GM12878 (cell line): ENCODE measurements around the gene MAOA. TPM values are rescaled to one million over a fixed set of nuclear protein-coding genes. Genes with fewer than 3 reads are reported as not detected.

ENCODE experiments used
- ATAC-seq: fragments of 200-7000 bp; cut with Tn5 transposase; 3 replicates; pipeline ENCODE4 v1.9.1; 2020; ENCODE audit warnings: mild to moderate bottlenecking, moderate library complexity
- BruUV-seq: library from RNA; stranded (reverse); fragments of 400-500 nt; replicated peaks from 2 replicates; lab custom pipeline; 2021; lab: Mats Ljungman, UMichigan
- CTCF ChIA-PET: fragments of 300-600 bp; sonication (Branson Sonifier 250); formaldehyde crosslinking; extraction: SDS; loops from one replicate; lab custom pipeline; 2021; ENCODE audit warnings: inconsistent platforms; lab: Yijun Ruan, JAX
- POLR2A ChIA-PET: fragments of 350-600 bp; formaldehyde crosslinking; extraction: SDS; loops from one replicate; lab custom pipeline; 2021; ENCODE audit warnings: inconsistent platforms; lab: Charles Lee
- RAD21 ChIA-PET: fragments of 300-600 bp; sonication (Branson Sonifier 250); formaldehyde crosslinking; loops from one replicate; lab custom pipeline; 2023; ENCODE audit warnings: antibody characterized with exemption; ENCODE audit not compliant: unreplicated experiment; lab: Charles Lee
- SMC1A ChIA-PET: fragments of 300-600 bp; sonication (Branson Sonifier 250); formaldehyde crosslinking; loops from one replicate; lab custom pipeline; 2023; ENCODE audit not compliant: unreplicated experiment, uncharacterized antibody; lab: Charles Lee
- DNase-seq: peaks from one replicate; pipeline ENCODE4 v3.0.0-alpha.2; 2011; ENCODE audit warnings: low read depth, low spot score
- FAIRE-seq: peaks from 3 replicates; lab custom pipeline; 2011; peaks lifted over from hg19 to GRCh38; lab: Jason Lieb, UNC
- H2AFZ ChIP-seq: 2 replicates; pipeline ENCODE4 v1.6.0; 2011; ENCODE audit warnings: low read depth, low read length, control low read depth; ENCODE audit not compliant: control insufficient read depth
- H3K27ac ChIP-seq: 2 replicates; pipeline ENCODE4 v1.5.1; 2011; ENCODE audit warnings: control low read depth; ENCODE audit not compliant: control insufficient read depth, insufficient read depth
- H3K27me3 ChIP-seq, 2 experiments: replicated peaks in 1 of 2; 2 replicates each; pipeline versions ENCODE4 v1.6.0 to v1.6.1; 2011; ENCODE audit warnings: low read length in 1 of 2; ENCODE audit not compliant: control insufficient read depth in 2 of 2, insufficient read depth in 2 of 2
- H3K36me3 ChIP-seq, 2 experiments: 2 replicates each; pipeline ENCODE4 v1.5.1; 2011; ENCODE audit warnings: low read length in 1 of 2; ENCODE audit not compliant: control insufficient read depth in 2 of 2, insufficient read depth in 2 of 2
- H3K4me1 ChIP-seq: 2 replicates; pipeline ENCODE4 v1.6.1; 2011; ENCODE audit warnings: mild to moderate bottlenecking, low read length, moderate library complexity, mixed read lengths; ENCODE audit not compliant: control insufficient read depth, insufficient read depth
- H3K4me2 ChIP-seq: 2 replicates; pipeline ENCODE4 v1.6.0; 2011; ENCODE audit warnings: control low read depth; ENCODE audit not compliant: control insufficient read depth, insufficient read depth
- H3K4me3 ChIP-seq: fragments of 200-600 bp; sonication (generic); 2 replicates; pipeline ENCODE4 v1.5.1; 2016
- H3K79me2 ChIP-seq: 2 replicates; pipeline ENCODE4 v1.6.0; 2011; ENCODE audit warnings: low read length; ENCODE audit not compliant: control insufficient read depth, insufficient read depth
- H3K9ac ChIP-seq: 2 replicates; pipeline ENCODE4 v1.8.0; 2011; ENCODE audit warnings: low read length, control low read depth, mixed read lengths; ENCODE audit not compliant: control insufficient read depth, insufficient read depth
- H3K9me3 ChIP-seq: replicated peaks from 3 replicates; pipeline ENCODE4 v1.5.1; 2011; ENCODE audit warnings: mild to moderate bottlenecking, low read length; ENCODE audit not compliant: control insufficient read depth, insufficient read depth
- H4K20me1 ChIP-seq: 2 replicates; pipeline ENCODE4 v1.6.0; 2011; ENCODE audit not compliant: control insufficient read depth, insufficient read depth
- BHLHE40 ChIP-seq, 2 experiments: fragments of 450-650 bp in 1 of 2; IDR thresholded peaks; 2 replicates each; pipeline ENCODE4 v1.6.1; 2011 to 2017; ENCODE audit warnings: low read depth in 2 of 2, borderline replicate concordance in 1 of 2, improper control_type of control experiment in 1 of 2, low read length in 1 of 2, mild to moderate bottlenecking in 1 of 2
- CBX5 ChIP-seq: sonication (generic); IDR thresholded peaks from 2 replicates; pipeline ENCODE4 v1.6.1; 2016; ENCODE audit warnings: low read depth, moderate library complexity, mild to moderate bottlenecking, inconsistent platforms
- FOS ChIP-seq: IDR thresholded peaks from 3 replicates; pipeline ENCODE4 v1.6.1; 2011; ENCODE audit warnings: borderline replicate concordance; ENCODE audit not compliant: insufficient read length; ENCODE audit errors: extremely low read depth
- FOXK2 ChIP-seq: fragments of 450-650 bp; IDR thresholded peaks from 2 replicates; pipeline ENCODE4 v1.6.1; 2017; ENCODE audit warnings: mild to moderate bottlenecking, moderate library complexity
- HDAC6 ChIP-seq: fragments of 200-600 bp; sonication (generic); IDR thresholded peaks from one replicate; pipeline ENCODE4 v1.8.0; 2017; ENCODE audit warnings: antibody characterized with exemption; ENCODE audit not compliant: unreplicated experiment
- JUNB ChIP-seq: IDR thresholded peaks from 2 replicates; pipeline ENCODE4 v1.6.1; 2016; ENCODE audit warnings: antibody characterized with exemption, mild to moderate bottlenecking
- POLR2AphosphoS5 ChIP-seq: IDR thresholded peaks from 2 replicates; pipeline ENCODE4 v1.6.1; 2011; ENCODE audit warnings: mild to moderate bottlenecking, low read length, inconsistent platforms
- POU2F2 ChIP-seq: IDR thresholded peaks from 3 replicates; pipeline ENCODE4 v1.6.1; 2011; ENCODE audit warnings: low read depth, mild to moderate bottlenecking, low read length, borderline replicate concordance
- RAD21 ChIP-seq: IDR thresholded peaks from 2 replicates; pipeline ENCODE4 v1.6.1; 2011; ENCODE audit warnings: mild to moderate bottlenecking, low read depth, low read length, moderate library complexity; ENCODE audit not compliant: insufficient read depth
- SIX5 ChIP-seq: IDR thresholded peaks from 2 replicates; pipeline ENCODE4 v1.6.1; 2011; ENCODE audit warnings: mild to moderate bottlenecking, low read depth, low read length, moderate library complexity; ENCODE audit not compliant: severe bottlenecking
- SRF ChIP-seq, 2 experiments: IDR thresholded peaks; 2 replicates each; pipeline ENCODE4 v1.6.1; 2011; ENCODE audit warnings: low read depth in 2 of 2, low read length in 2 of 2, mild to moderate bottlenecking in 1 of 2, moderate library complexity in 1 of 2
- TCF12 ChIP-seq: IDR thresholded peaks from 2 replicates; pipeline ENCODE4 v1.6.1; 2011; ENCODE audit warnings: low read depth, mild to moderate bottlenecking, low read length
- ZNF217 ChIP-seq: fragments of 450-650 bp; IDR thresholded peaks from 2 replicates; pipeline ENCODE4 v1.6.1; 2017; ENCODE audit warnings: antibody characterized with exemption, mild to moderate bottlenecking
- ZNF384 ChIP-seq: IDR thresholded peaks from 2 replicates; pipeline ENCODE4 v1.6.1; 2012; ENCODE audit warnings: low read depth, mild to moderate bottlenecking, low read length, improper control_type of control experiment, borderline replicate concordance
- WGBS: methylation state at CpG from one replicate; pipeline ENCODE4 v1.1.6; 2016; ENCODE audit warnings: low lambda C conversion rate; ENCODE audit not compliant: insufficient replicate concordance, insufficient coverage; ENCODE audit errors: missing lambda C conversion rate; 5-methylcytosine and 5-hydroxymethylcytosine counted together
- in situ Hi-C: fragments of 300-500 bp; cut with MboI; formaldehyde crosslinking; loops from 9 replicates; pipeline ENCODE4 v1.14.3; 2018; ENCODE audit warnings: mixed read lengths
- intact Hi-C: fragments of 100-400 bp; cut with micrococcal nuclease; formaldehyde crosslinking; loops from one replicate; pipeline ENCODE4 v1.14.2; 2022; ENCODE audit not compliant: unreplicated experiment
- polyA plus RNA-seq, 11 experiments: library from polyadenylated mRNA; depleted of rRNA in 4 of 11; unstranded in 6 of 11; stranded (reverse) in 5 of 11; fragments of >200 nt; fragmentation: Nextera tagmentation in 4 of 11; fragmentation: Illumina TruSeq in 1 of 11; extraction: Ambion mirVana in 4 of 11; extraction: Trizol in 1 of 11; gene quantifications; 1 replicate in 1 of 11; 2 replicates in 10 of 11; pipeline versions ENCODE4 v1.2.1 to v1.2.3, GENCODE V29; 2011 to 2016; ENCODE audit warnings: inconsistent platforms in 2 of 11, missing spikeins in 2 of 11, low read depth in 1 of 11
- total RNA-seq, 4 experiments: library from RNA; depleted of rRNA in 3 of 4; stranded (reverse); fragments of >200 nt in 3 of 4; fragmentation: Illumina TruSeq in 1 of 4; extraction: Trizol in 1 of 4; gene quantifications; 2 replicates each; pipeline versions ENCODE4 v1.2.1 to v1.2.3, GENCODE V29; 2013 to 2021
- TF ChIP-seq, protein P1 (sequence below): IDR thresholded peaks from 2 replicates; pipeline ENCODE4 v1.6.1; 2011; ENCODE audit warnings: low read depth, low read length, improper control_type of control experiment, borderline replicate concordance
- TF ChIP-seq, protein P2 (sequence below): IDR thresholded peaks from 2 replicates; pipeline ENCODE4 v1.6.1; 2012; ENCODE audit warnings: low read depth, low read length, improper control_type of control experiment
- TF ChIP-seq, protein P3 (sequence below): fragments of 450-650 bp; IDR thresholded peaks from 2 replicates; pipeline ENCODE4 v1.6.1; 2018; ENCODE audit warnings: mild to moderate bottlenecking, low read depth, moderate library complexity; ENCODE audit not compliant: partially characterized antibody

MAOA gene
- total and polyA plus RNA-seq, 10 of the 15 experiments (the other 5 are each of a cell fraction or from before 2014, with no cell fraction given) = 0.02 to 0.51 (median 0.08) TPM; not detected in 7

DNA sequence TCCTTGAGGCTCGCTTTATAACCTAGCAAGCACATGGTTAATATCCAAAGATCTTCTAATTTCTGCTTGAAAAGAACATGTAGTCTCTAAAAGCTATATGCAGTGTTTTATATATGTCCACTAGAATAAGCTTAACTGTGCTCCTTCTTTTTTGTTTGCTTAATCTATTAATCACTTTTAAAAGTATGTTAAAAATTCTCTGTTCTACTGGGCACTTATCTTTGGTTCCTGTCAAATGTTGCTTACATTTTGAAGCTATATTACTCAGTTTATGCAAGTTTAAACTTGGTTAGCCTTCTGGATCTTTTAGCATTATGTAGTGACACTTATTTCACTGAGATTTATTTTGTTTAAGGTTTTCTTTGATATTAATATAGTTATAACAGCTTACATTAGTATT is 32.5 kb downstream of the MAOA start:
- no peak overlapping the region for H2AFZ ChIP-seq
- no peak for TF ChIP-seq FOXK2
- no peak for TF ChIP-seq ZNF384
- no peak for TF ChIP-seq HDAC6
- no peak for TF ChIP-seq SRF (IDR thresholded peaks at IDR 0.05; ENCODE audit: low read depth in 2 of 2, low read length in 2 of 2)
- no peak for TF ChIP-seq TCF12
- TF ChIP-seq, protein P1, sequence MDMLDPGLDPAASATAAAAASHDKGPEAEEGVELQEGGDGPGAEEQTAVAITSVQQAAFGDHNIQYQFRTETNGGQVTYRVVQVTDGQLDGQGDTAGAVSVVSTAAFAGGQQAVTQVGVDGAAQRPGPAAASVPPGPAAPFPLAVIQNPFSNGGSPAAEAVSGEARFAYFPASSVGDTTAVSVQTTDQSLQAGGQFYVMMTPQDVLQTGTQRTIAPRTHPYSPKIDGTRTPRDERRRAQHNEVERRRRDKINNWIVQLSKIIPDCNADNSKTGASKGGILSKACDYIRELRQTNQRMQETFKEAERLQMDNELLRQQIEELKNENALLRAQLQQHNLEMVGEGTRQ = no peak
- TF ChIP-seq, protein P2, sequence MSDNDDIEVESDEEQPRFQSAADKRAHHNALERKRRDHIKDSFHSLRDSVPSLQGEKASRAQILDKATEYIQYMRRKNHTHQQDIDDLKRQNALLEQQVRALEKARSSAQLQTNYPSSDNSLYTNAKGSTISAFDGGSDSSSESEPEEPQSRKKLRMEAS = no peak
- no peak for TF ChIP-seq JUNB
- no peak for TF ChIP-seq RAD21
- no peak for TF ChIP-seq POU2F2
- TF ChIP-seq CBX5 = no peak
- TF ChIP-seq SIX5 = no peak
- no peak for TF ChIP-seq ZNF217
- no peak for TF ChIP-seq BHLHE40 (IDR thresholded peaks at IDR 0.05; ENCODE audit: borderline replicate concordance in 1 of 2, low read depth in 2 of 2, low read length in 1 of 2)
- TF ChIP-seq POLR2AphosphoS5 = no peak
- no peak for TF ChIP-seq FOS
- TF ChIP-seq, protein P3, sequence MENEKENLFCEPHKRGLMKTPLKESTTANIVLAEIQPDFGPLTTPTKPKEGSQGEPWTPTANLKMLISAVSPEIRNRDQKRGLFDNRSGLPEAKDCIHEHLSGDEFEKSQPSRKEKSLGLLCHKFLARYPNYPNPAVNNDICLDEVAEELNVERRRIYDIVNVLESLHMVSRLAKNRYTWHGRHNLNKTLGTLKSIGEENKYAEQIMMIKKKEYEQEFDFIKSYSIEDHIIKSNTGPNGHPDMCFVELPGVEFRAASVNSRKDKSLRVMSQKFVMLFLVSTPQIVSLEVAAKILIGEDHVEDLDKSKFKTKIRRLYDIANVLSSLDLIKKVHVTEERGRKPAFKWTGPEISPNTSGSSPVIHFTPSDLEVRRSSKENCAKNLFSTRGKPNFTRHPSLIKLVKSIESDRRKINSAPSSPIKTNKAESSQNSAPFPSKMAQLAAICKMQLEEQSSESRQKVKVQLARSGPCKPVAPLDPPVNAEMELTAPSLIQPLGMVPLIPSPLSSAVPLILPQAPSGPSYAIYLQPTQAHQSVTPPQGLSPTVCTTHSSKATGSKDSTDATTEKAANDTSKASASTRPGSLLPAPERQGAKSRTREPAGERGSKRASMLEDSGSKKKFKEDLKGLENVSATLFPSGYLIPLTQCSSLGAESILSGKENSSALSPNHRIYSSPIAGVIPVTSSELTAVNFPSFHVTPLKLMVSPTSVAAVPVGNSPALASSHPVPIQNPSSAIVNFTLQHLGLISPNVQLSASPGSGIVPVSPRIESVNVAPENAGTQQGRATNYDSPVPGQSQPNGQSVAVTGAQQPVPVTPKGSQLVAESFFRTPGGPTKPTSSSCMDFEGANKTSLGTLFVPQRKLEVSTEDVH = no peak
- ATAC-seq (no peak), DNase-seq (no peak), FAIRE-seq (no peak)
- H3K9me3 ChIP-seq = no peaks in the 10 kb centered on the region
- RAD21 ChIA-PET = no interaction called here
- intact Hi-C loops (no loop called here), in situ Hi-C loops (no loop called here)
- H3K9ac ChIP-seq = no peak overlapping the region
- BruUV-seq = no TSS peak
- H3K27ac ChIP-seq = no peak overlapping the region
- no peak overlapping the region for H3K4me3 ChIP-seq
- H3K79me2 ChIP-seq = no peaks in the 10 kb centered on the region
- no peaks in the 10 kb centered on the region for H3K4me1 ChIP-seq
- peaks cover 0 to 3% of the 10 kb centered on the region in 2 experiments; a peak in 1 of 4 replicates for H3K27me3 ChIP-seq
- CTCF ChIA-PET = interaction anchor here (1.1 kb wide), 1 partner anchor 1907 kb away, joined by 3 read pairs; no protein-coding TSS in a partner anchor
- no peaks in the 10 kb centered on the region for H4K20me1 ChIP-seq
- POLR2A ChIA-PET = no interaction called here
- 0% methylated on average over 1 of the region's 1 CpG for WGBS
- SMC1A ChIA-PET = interaction anchor here (1.0 kb wide), 1 partner anchor 10 kb away, joined by 6 read pairs; no protein-coding TSS in a partner anchor
- H3K4me2 ChIP-seq = no peak overlapping the region
- no peaks in the 10 kb centered on the region for H3K36me3 ChIP-seq
